GM03348 (cell line): Measurements from ENCODE around the gene SUZ12.
"Not testable (repeated sequence)": the region's sequence is repeated elsewhere in the genome, so short reads cannot be mapped to it uniquely, and the experiment has no call there.

Experiments used
- DNase-seq: peaks from one replicate; pipeline ENCODE4 v3.0.0; 2012; ENCODE audit warnings: low spot score

SUZ12 gene

GRCh38 chr17:31936615-31937609 is at the start of gene SUZ12:
Gene SUZ12 (plus strand): TSS chr17:31937007. CDS start chr17:31937247, 240 bp downstream.
- DNase-seq: peak; percentile 76

- no peak for DNase-seq
These were observed 48.7 kb upstream of the SUZ12 start for GRCh38 chr17:31888124-31888523.

- DNase-seq: peak; percentile 43
These were observed 35.9 kb upstream of the SUZ12 start for GRCh38 chr17:31900877-31901276.

- DNase-seq: no peak
These were observed 34.1 kb upstream of the SUZ12 start for GRCh38 chr17:31902693-31903092.

- no peak for DNase-seq
These were observed 33.4 kb upstream of the SUZ12 start for GRCh38 chr17:31903401-31903800.

GRCh38 chr17:31907342-31907962 is 29.4 kb upstream of the SUZ12 start:
- DNase-seq: peak; percentile 17

GRCh38 chr17:31908386-31908785 is 28.4 kb upstream of the SUZ12 start:
- DNase-seq: no peak

- DNase-seq: peak; percentile 43
These were observed 24.1 kb upstream of the SUZ12 start for GRCh38 chr17:31912705-31913104.

- peak; percentile 11 for DNase-seq
These were observed 21.2 kb upstream of the SUZ12 start for GRCh38 chr17:31915456-31916100.

- DNase-seq: no peak
These were observed 20.2 kb upstream of the SUZ12 start for GRCh38 chr17:31916491-31917064.

GRCh38 chr17:31917065-31917529 is 19.7 kb upstream of the SUZ12 start:
- peak; percentile 31 for DNase-seq

GRCh38 chr17:31917721-31918120 is 19.1 kb upstream of the SUZ12 start:
- DNase-seq: not testable (repeated sequence)

- no peak for DNase-seq
These were observed 18.1 kb upstream of the SUZ12 start for GRCh38 chr17:31918701-31919128.

GRCh38 chr17:31919802-31920525 is 16.8 kb upstream of the SUZ12 start:
- DNase-seq: peak; percentile 54

GRCh38 chr17:31926100-31926729 is 10.6 kb upstream of the SUZ12 start:
- DNase-seq: no peak

- no peak for DNase-seq
These were observed 5.1 kb upstream of the SUZ12 start for GRCh38 chr17:31931756-31932155.

- DNase-seq: no peak
These were observed 1.3 kb upstream of the SUZ12 start for GRCh38 chr17:31935512-31935911.

GRCh38 chr17:31937926-31938641 is 1.3 kb downstream of the SUZ12 start:
- not testable (repeated sequence) for DNase-seq

GRCh38 chr17:31941916-31942315 is 5.1 kb downstream of the SUZ12 start:
- not testable (repeated sequence) for DNase-seq

- not testable (repeated sequence) for DNase-seq
These were observed 5.6 kb downstream of the SUZ12 start for GRCh38 chr17:31942396-31942795.
